Right cardiac atrium (tissue), 5 donors: ENCODE data around the gene MDM2. TPM values are rescaled to one million over a fixed set of nuclear protein-coding genes. Genes with fewer than 3 reads are reported as not detected.
A peak's percentile ranks its signal among the peaks of the same experiment; 100 is the strongest.
"Not testable (repeated sequence)": the region's sequence is repeated elsewhere in the genome, so short reads cannot be mapped to it uniquely, and the experiment has no call there.

Source experiments
- ATAC-seq, 2 donors: fragments of 200-7000 bp; cut with Tn5 transposase; one replicate each; pipeline versions ENCODE4 v1.8.0 to v1.9.1; 2020; ENCODE audit warnings: moderate library complexity in 2 of 2, mild to moderate bottlenecking in 1 of 2
- DNase-seq, 3 donors: peaks; one replicate each; pipeline ENCODE4 v3.0.0-alpha.2; 2020
- H3K27ac ChIP-seq: one replicate; pipeline ENCODE4 v1.5.1; 2013; ENCODE audit warnings: mild to moderate bottlenecking, low read length, control low read depth, moderate library complexity
- H3K27me3 ChIP-seq: one replicate; pipeline ENCODE4 v1.6.1; 2013; ENCODE audit not compliant: control insufficient read depth, insufficient read depth
- H3K4me1 ChIP-seq: one replicate; pipeline ENCODE4 v1.6.1; 2013; ENCODE audit warnings: low read length; ENCODE audit not compliant: control insufficient read depth, insufficient read depth
- H3K4me3 ChIP-seq: one replicate; pipeline ENCODE4 v1.5.1; 2013; ENCODE audit warnings: low read length, control low read depth
- H3K9me3 ChIP-seq: one replicate; pipeline ENCODE4 v1.6.1; 2013; ENCODE audit warnings: low read length; ENCODE audit not compliant: control insufficient read depth
- WGBS: extraction: QIAGEN DNeasy Blood & Tissue Kit; methylation state at CpG from one replicate; pipeline ENCODE4 v1.1.7; 2013; 5-methylcytosine and 5-hydroxymethylcytosine counted together
- intact Hi-C, 4 donors: fragments of 100-400 bp; cut with DNase I; formaldehyde crosslinking; loops; one replicate each; pipeline versions ENCODE4 v1.11.0 to v1.14.0; 2022 to 2023
- polyA plus RNA-seq: library from polyadenylated mRNA; stranded (reverse); fragments of 200-250 nt; gene quantifications from one replicate; pipeline ENCODE4 v1.2.3, GENCODE V29; 2013
- total RNA-seq, 4 donors: library from RNA; stranded (reverse); fragmentation: NEBNext Ultra II Directional; extraction: Animal tissue kit (Norgen Biotek cat#: 25700); gene quantifications; one replicate each; pipeline ENCODE4 v1.2.1, GENCODE V29; 2021
- donor health status: healthy with polysubstance abuse.
- donor health status: DM: no; HTN: yes; CAD: no.
- donor health status: DM: no; HTN: no; CAD: no.
- donor health status: DM: no; HTN: yes; CAD: no; lungs with severe emphysema.
- donor health status: DM: yes; HTN: yes; CAD: no.

The MDM2 gene
- total and polyA plus RNA-seq, 5 donors, result 19.6 to 60.8 (median 48.2) TPM

DNA sequence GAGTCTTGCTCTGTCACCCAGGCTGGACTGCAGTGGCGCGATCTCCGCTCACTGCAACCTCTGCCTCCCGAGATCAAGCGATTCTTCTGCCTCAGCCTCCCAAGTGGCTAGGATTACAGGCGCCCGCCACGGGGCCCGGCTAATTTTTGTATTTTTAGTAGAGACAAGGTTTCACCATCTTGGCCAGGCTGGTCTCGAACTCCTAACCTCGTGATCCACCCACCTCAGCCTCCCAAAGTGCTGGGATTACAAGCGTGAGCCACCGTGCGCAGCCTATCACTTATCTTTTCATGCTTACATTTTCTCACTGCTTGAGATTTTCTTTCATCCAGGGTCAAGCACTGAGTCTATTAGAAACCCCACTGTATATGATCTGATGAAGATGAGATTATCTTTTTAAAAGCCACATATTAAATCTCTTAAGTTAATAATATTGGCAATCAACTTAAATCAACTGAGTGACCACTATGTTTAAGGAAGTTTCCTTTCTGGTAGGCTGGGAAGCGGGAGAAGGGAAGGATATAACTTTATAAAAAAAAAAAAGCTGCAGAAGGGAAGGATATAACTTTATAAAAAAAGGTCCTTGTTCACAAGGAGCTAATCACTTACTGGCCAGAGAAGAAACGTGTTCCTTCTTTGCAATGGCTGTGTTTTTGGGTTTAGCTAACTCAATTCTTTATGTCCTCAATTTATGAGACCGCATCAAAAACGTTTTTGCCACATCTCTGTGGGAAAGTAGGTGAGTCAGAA lies 1.3 kb upstream of the MDM2 start:
- DNase-seq (no peak), ATAC-seq (no peak)
- Histone ChIP-seq H3K9me3 (no peaks in the 10 kb centered on the region), H3K27me3 (no peaks in the 10 kb centered on the region), H3K4me3 (peak overlapping the region; percentile 74), H3K4me1 (no peaks in the 10 kb centered on the region), H3K27ac (no peak overlapping the region)
- WGBS, result 86% methylated on average over 18 of the region's 18 CpGs
- intact Hi-C loops, result loop anchor here in 1 of 4 donors (1.0 kb wide), 1 partner anchor 60 kb away; the partner anchor contains the start of gene SLC35E3

DNA sequence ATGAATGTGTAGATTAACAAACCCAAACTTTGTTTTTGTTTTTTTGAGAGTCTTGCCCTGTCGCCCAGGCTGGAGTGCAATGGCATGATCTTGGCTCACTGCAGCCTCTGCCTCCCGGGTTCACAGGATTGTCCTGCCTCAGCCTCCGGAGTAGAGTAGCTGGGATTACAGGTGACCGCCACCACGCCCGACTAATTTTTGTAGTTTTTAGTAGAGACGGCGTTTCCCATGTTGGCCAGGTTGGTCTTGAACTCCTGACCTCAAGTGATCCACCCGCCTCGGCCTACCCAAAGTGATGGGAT lies 752 bp upstream of the MDM2 start:
- ATAC-seq, H3K9me3 ChIP-seq, DNase-seq, H3K27me3 ChIP-seq, H3K4me1 ChIP-seq: not testable (repeated sequence)
- intact Hi-C loops, result loop anchor here in 1 of 4 donors (1.0 kb wide), 1 partner anchor 61 kb away; the partner anchor contains the start of gene SLC35E3
- Histone ChIP-seq H3K27ac (peak overlapping the region; percentile 83), H3K4me3 (peak overlapping the region; percentile 74)
- 21% methylated on average over 10 of the region's 10 CpGs for WGBS

- H3K4me1 ChIP-seq, result no peaks in the 10 kb centered on the region
- peak overlapping the region; percentile 83 for H3K27ac ChIP-seq
- DNase-seq (peak; percentile 82 to 85 (median 83)), ATAC-seq (peak; percentile 75 to 91)
- H3K9me3 ChIP-seq, result no peaks in the 10 kb centered on the region
- under 1% methylated on average over 61 of the region's 61 CpGs for WGBS
- no peaks in the 10 kb centered on the region for H3K27me3 ChIP-seq
- intact Hi-C loops, result no loop called here
- peak overlapping the region; percentile 74 for H3K4me3 ChIP-seq
Measured at GRCh38 chr12:68808388-68809189, 612 bp downstream of the MDM2 start.

- H3K27me3 ChIP-seq, result no peaks in the 10 kb centered on the region
- no peaks in the 10 kb centered on the region for H3K9me3 ChIP-seq
- WGBS, result 81% methylated on average over 12 of the region's 12 CpGs
- no peak overlapping the region for H3K27ac ChIP-seq
- ATAC-seq (no peak), DNase-seq (no peak)
- intact Hi-C loops, result no loop called here
- no peaks in the 10 kb centered on the region for H3K4me1 ChIP-seq
- peak overlapping the region; percentile 74 for H3K4me3 ChIP-seq
Measured at GRCh38 chr12:68809190-68810026, 1.4 kb downstream of the MDM2 start.

GRCh38 chr12:68810027-68810389 lies 2.0 kb downstream of the MDM2 start:
- H3K9me3 ChIP-seq, H3K4me3 ChIP-seq, intact Hi-C loops, H3K27ac ChIP-seq, ATAC-seq, H3K4me1 ChIP-seq, H3K27me3 ChIP-seq: not testable (repeated sequence)
- WGBS, result 97% methylated on average over 13 of the region's 13 CpGs
- DNase-seq, result peak in 1 of 3 donors; percentile 42

DNA sequence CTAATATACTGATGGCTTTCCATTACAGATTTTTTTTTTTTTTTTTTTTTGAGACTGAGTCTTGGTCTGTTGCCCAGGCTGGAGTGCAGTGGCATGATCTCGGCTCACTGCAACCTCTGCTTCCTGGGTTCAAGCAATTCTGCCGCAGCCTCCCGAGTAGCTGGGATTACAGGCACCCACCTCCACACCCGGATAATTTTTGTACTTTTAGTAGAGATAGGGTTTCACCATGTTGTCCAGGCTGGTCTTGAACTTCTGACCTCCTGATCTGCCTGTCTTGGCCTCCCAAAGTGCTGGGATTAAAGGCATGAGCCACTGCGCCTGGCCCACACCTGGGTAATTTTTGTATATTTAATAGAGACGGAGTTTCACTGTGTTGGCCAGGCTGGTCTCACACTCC lies 3.6 kb downstream of the MDM2 start:
- H3K27ac ChIP-seq, H3K4me3 ChIP-seq, DNase-seq, ATAC-seq, H3K4me1 ChIP-seq, H3K9me3 ChIP-seq, intact Hi-C loops, H3K27me3 ChIP-seq: not testable (repeated sequence)
- 78% methylated on average over 6 of the region's 6 CpGs for WGBS

- Histone ChIP-seq H3K27me3 (no peaks in the 10 kb centered on the region), H3K4me3 (no peak overlapping the region), H3K9me3 (no peaks in the 10 kb centered on the region), H3K4me1 (no peaks in the 10 kb centered on the region), H3K27ac (no peak overlapping the region)
- ATAC-seq, result no peak
- intact Hi-C loops, result no loop called here
- no peak for DNase-seq
- WGBS, result 74% methylated on average over 1 of the region's 1 CpG
Measured at GRCh38 chr12:68812553-68813241, 4.7 kb downstream of the MDM2 start.

GRCh38 chr12:68813242-68813593 lies 5.2 kb downstream of the MDM2 start:
- Histone ChIP-seq H3K9me3 (no peaks in the 10 kb centered on the region), H3K4me1 (no peaks in the 10 kb centered on the region), H3K27ac (no peak overlapping the region), H3K4me3 (no peak overlapping the region), H3K27me3 (no peaks in the 10 kb centered on the region)
- no peak for ATAC-seq
- 87% methylated on average over 2 of the region's 2 CpGs for WGBS
- intact Hi-C loops, result no loop called here
- DNase-seq, result no peak

DNA sequence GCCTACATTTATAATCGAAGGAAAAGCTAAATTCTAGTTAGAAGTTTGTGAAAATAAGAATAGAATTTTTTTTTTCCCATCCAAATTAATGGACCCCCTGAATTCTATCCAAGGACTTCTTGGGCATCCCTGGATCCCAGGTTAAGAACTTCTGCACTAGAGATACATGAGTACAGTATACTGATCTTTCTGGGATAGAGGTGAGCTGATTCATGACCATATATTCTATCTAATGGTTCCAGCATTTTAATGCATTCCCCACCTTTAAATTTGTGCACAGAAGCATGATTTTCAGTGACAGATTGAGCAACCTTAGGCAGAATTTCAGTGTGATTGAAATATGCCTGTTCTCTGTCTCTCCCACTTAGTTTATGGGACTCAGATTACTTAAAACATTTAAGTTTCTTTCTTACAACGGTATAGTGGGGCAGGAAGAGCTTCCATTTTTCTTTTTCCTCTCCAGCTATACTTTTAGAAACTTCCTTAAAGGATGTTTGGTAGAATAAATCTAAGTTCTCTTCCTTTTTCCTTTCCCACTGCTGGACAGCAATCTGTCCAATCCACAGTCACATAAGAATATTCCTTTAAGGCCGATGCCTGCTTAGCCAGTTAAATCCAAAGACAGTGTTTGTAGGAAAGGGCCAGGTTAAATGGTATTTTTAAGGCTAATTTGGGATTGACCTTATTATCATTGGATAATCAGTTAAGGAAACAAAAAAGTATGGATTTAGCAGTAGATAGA lies 6.7 kb downstream of the MDM2 start:
- H3K9me3 ChIP-seq, result no peaks in the 10 kb centered on the region
- no peak overlapping the region for H3K4me3 ChIP-seq
- no peaks in the 10 kb centered on the region for H3K4me1 ChIP-seq
- ATAC-seq (no peak), DNase-seq (no peak)
- H3K27me3 ChIP-seq, result no peaks in the 10 kb centered on the region
- no peak overlapping the region for H3K27ac ChIP-seq
- 72% methylated on average over 3 of the region's 3 CpGs for WGBS
- intact Hi-C loops, result no loop called here

- no peak overlapping the region for H3K4me3 ChIP-seq
- no peaks in the 10 kb centered on the region for H3K4me1 ChIP-seq
- DNase-seq (no peak), ATAC-seq (no peak)
- no peak overlapping the region for H3K27ac ChIP-seq
- H3K9me3 ChIP-seq, result no peaks in the 10 kb centered on the region
- 81% methylated on average over 5 of the region's 5 CpGs for WGBS
- no peaks in the 10 kb centered on the region for H3K27me3 ChIP-seq
- intact Hi-C loops, result no loop called here
Measured at GRCh38 chr12:68815232-68815927, 7.4 kb downstream of the MDM2 start.
